ENCODE measurements around the gene IL24. TPM values are rescaled to one million over a fixed set of nuclear protein-coding genes. Genes with fewer than 3 reads are reported as not detected.

Gene IL24
- total RNA-seq, 1 donor from 2014 or later: not detected

GRCh38 chr1:206863266-206863665 is 34.0 kb upstream of the IL24 start:
- Mint-ChIP-seq H3K4me3 (ENCODE audit: low read depth) (no peak overlapping the region), H3K9me3 (ENCODE audit: low read depth) (no peaks in the 10 kb centered on the region), H3K36me3 (ENCODE audit: insufficient read depth) (no peaks in the 10 kb centered on the region), H3K4me1 (ENCODE audit: low read depth) (peaks cover 5% of the 10 kb centered on the region), H3K27me3 (peaks cover 49% of the 10 kb centered on the region), H3K27ac (no peak overlapping the region)
- DNase-seq (ENCODE audit: low spot score, unreplicated experiment): no peak
- no peak for TF ChIP-seq CTCF (IDR thresholded peaks at IDR 0.05; ENCODE audit: unreplicated experiment)

- H3K4me3 Mint-ChIP-seq (ENCODE audit: low read depth): no peak within 1 kb of the TSS
- TF ChIP-seq CTCF (IDR thresholded peaks at IDR 0.05; ENCODE audit: unreplicated experiment): peak; percentile 77
- peak; percentile 54 for DNase-seq (ENCODE audit: low spot score, unreplicated experiment)
- H3K27me3 Mint-ChIP-seq: peaks cover 48% of the 10 kb centered on the region
- H3K4me1 Mint-ChIP-seq (ENCODE audit: low read depth): peaks cover 5% of the 10 kb centered on the region
- H3K36me3 Mint-ChIP-seq (ENCODE audit: insufficient read depth): no peaks in the 10 kb centered on the region
- H3K9me3 Mint-ChIP-seq (ENCODE audit: low read depth): no peaks in the 10 kb centered on the region
- no peak within 1 kb of the TSS for H3K27ac Mint-ChIP-seq
Measured at GRCh38 chr1:206864939-206865671, 32.1 kb upstream of the IL24 start, which contains the start of gene IL20. IL20 (plus strand) TSS chr1:206865623; CDS start chr1:206865853, 230 bp downstream.

GRCh38 chr1:206866062-206866461 is 31.2 kb upstream of the IL24 start:
- no peak for TF ChIP-seq CTCF (IDR thresholded peaks at IDR 0.05; ENCODE audit: unreplicated experiment)
- Mint-ChIP-seq H3K9me3 (ENCODE audit: low read depth) (no peaks in the 10 kb centered on the region), H3K36me3 (ENCODE audit: insufficient read depth) (no peaks in the 10 kb centered on the region), H3K27ac (no peak overlapping the region), H3K4me3 (ENCODE audit: low read depth) (no peak overlapping the region), H3K27me3 (peaks cover 44% of the 10 kb centered on the region), H3K4me1 (ENCODE audit: low read depth) (peaks cover 5% of the 10 kb centered on the region)
- no peak for DNase-seq (ENCODE audit: low spot score, unreplicated experiment)

GRCh38 chr1:206867239-206867638 is 30.0 kb upstream of the IL24 start:
- peaks cover 41% of the 10 kb centered on the region for H3K27me3 Mint-ChIP-seq

GRCh38 chr1:206867716-206868115 is 29.5 kb upstream of the IL24 start:
- no peak for TF ChIP-seq CTCF (IDR thresholded peaks at IDR 0.05; ENCODE audit: unreplicated experiment)
- Mint-ChIP-seq H3K27me3 (peaks cover 41% of the 10 kb centered on the region), H3K4me1 (ENCODE audit: low read depth) (peaks cover 5% of the 10 kb centered on the region), H3K4me3 (ENCODE audit: low read depth) (no peak overlapping the region), H3K27ac (no peak overlapping the region), H3K9me3 (ENCODE audit: low read depth) (no peaks in the 10 kb centered on the region), H3K36me3 (ENCODE audit: insufficient read depth) (no peaks in the 10 kb centered on the region)
- no peak for DNase-seq (ENCODE audit: low spot score, unreplicated experiment)

More at GRCh38 chr1:206867239-206867638, 30.0 kb upstream of the IL24 start:
- Mint-ChIP-seq H3K36me3 (ENCODE audit: insufficient read depth) (no peaks in the 10 kb centered on the region), H3K27ac (no peak overlapping the region), H3K9me3 (ENCODE audit: low read depth) (no peaks in the 10 kb centered on the region), H3K4me3 (ENCODE audit: low read depth) (no peak overlapping the region), H3K4me1 (ENCODE audit: low read depth) (peaks cover 5% of the 10 kb centered on the region)
- DNase-seq (ENCODE audit: low spot score, unreplicated experiment): no peak
- TF ChIP-seq CTCF (IDR thresholded peaks at IDR 0.05; ENCODE audit: unreplicated experiment): no peak
